SK-N-MC (cell line): Measurements from ENCODE around the gene ATG9B.

Experiments
- EZH2 ChIP-seq: fragments of 200-600 bp; sonication (generic); IDR thresholded peaks from one replicate; pipeline ENCODE4 v1.6.1; 2017; ENCODE audit warnings: antibody characterized with exemption
- FOXP2 ChIP-seq: optimal IDR thresholded peaks from 2 replicates; pipeline ENCODE3; 2011; ENCODE audit warnings: mild to moderate bottlenecking, moderate library complexity; ENCODE audit not compliant: insufficient read depth; ENCODE audit errors: extremely low read length, control extremely low read depth
- POLR2AphosphoS5 ChIP-seq: IDR thresholded peaks from 2 replicates; pipeline ENCODE4 v1.6.1; 2012; ENCODE audit warnings: mild to moderate bottlenecking, low read depth, low read length, borderline replicate concordance

DNA sequence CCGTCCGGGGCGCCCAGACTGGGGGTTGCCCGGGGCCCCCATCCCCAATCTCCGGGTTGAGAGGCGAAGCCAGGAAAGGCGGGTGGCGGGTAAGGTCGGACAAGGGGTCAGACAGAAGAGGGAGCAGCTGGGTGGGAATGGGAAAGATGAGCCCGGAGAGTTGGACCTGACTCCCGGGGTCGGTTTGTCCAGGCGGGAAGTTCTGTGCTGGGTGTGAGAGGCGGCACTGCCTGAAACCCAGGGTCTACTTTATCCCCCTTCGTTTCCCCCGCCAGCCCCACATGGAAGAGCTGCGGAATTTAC is 35.8 kb upstream of the ATG9B start:
- TF ChIP-seq EZH2 = no peak
- TF ChIP-seq POLR2AphosphoS5 = no peak
- TF ChIP-seq FOXP2 = no peak
